HT1080 (cell line): ENCODE data around the gene SLC9C1. TPM values are rescaled to one million over a fixed set of nuclear protein-coding genes. Genes with fewer than 3 reads are reported as not detected.

ENCODE experiments used
- DNase-seq: peaks from one replicate; pipeline ENCODE4 v3.0.0-alpha.2; 2015; ENCODE audit warnings: low read depth
- total RNA-seq: library from RNA; depleted of rRNA; stranded (reverse); fragments of >200 nt; shearing (Covaris generic); gene quantifications from 2 replicates; pipeline ENCODE4 v1.2.3, GENCODE V29; 2014

Gene SLC9C1
- total RNA-seq, 1 experiment from 2014 or later: not detected

- no peak for DNase-seq
Observed at GRCh38 chr3:112132975-112133448, 161.0 kb downstream of the SLC9C1 start, which contains the start of gene GCSAM. GCSAM (minus strand) TSS chr3:112133248; CDS start chr3:112133120, 128 bp downstream.

GRCh38 chr3:112132554-112132953 lies 161.5 kb downstream of the SLC9C1 start:
- DNase-seq: no peak

DNA sequence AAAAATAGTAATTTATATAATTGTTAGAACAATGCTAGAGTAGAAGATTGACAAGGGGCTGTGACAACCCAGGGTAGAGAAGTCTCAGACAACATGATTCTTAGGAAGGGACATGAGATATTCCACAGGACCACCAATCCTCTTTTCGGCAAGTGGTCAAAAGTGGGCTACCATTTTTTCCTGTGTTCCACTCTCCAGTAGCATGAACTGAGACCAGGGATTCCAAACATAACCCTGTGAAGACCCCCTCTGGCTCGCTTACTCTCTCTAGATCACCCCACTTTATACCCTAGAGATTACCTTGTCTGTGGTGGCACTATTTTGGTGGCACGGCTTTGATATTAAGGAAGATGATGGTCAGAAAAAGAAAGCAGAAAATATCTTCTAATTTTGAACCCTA lies 161.9 kb downstream of the SLC9C1 start:
- DNase-seq: no peak

DNA sequence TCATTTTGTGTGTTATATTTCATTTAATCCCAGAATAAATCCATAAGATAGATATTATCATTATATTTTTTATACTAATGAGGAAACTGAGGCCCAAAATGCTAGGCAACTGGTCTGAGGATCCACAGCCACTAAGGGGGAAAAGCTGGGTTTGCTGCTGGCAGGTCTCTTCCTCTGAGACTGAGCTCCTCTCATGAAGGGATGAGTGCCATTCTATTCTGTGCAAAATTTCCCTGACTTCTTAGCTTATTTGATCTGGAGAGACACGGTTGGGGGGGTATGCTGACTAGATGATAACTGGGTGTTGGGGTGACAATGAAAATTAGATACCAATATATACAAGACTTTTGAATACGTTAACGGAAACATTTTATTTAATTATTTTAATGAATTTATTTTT lies 162.9 kb downstream of the SLC9C1 start:
- no peak for DNase-seq

DNA sequence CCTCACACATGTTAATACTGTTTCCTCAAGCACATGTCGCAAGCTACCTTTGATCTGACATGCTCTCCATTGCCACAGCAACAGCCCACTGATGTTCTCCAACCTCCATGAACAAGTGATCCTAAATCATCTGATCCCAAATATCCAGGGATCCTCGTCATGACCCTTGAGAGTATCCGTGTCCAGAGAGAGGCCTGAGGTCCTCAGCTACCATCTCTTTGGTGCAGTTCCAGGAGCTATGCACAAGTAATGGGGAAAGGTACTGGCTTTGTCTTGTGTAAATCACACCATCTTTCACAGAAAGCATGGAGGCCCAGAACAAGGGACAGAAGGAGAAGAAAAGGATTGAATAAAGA lies 163.4 kb downstream of the SLC9C1 start:
- no peak for DNase-seq

DNA sequence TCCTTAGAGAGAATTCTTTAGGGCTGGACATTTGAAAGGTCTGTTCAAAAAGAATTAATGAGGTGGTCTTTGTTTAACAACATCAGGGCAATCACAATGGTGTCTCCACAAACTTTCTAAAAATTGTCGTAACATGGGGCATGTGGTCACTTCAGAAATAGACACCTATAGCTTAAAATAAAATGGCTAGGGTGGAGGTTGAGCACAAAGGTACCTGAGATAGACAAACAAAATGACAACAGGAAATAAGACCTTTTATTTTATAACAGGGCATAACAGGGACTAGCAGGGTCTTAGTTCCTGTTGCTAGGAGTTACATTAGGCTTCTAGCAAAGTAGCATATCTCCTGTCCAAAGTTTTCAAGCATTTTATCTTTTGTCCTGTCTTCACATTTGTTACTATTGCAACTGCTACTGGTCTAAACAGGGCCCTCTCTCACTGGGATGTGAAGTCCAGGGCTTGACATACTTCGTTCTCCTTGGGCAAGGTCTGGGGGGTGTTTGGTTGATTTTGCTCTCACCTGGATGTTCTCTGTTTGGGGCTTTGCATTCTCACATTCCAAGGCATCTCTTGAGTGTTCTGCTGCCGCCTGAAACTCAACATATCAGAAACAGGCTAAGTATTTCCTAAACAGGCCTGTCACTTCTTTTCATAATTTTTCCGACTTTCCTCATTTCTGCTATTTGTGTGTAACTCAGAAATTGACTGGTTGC lies 163.9 kb downstream of the SLC9C1 start:
- DNase-seq: no peak

DNA sequence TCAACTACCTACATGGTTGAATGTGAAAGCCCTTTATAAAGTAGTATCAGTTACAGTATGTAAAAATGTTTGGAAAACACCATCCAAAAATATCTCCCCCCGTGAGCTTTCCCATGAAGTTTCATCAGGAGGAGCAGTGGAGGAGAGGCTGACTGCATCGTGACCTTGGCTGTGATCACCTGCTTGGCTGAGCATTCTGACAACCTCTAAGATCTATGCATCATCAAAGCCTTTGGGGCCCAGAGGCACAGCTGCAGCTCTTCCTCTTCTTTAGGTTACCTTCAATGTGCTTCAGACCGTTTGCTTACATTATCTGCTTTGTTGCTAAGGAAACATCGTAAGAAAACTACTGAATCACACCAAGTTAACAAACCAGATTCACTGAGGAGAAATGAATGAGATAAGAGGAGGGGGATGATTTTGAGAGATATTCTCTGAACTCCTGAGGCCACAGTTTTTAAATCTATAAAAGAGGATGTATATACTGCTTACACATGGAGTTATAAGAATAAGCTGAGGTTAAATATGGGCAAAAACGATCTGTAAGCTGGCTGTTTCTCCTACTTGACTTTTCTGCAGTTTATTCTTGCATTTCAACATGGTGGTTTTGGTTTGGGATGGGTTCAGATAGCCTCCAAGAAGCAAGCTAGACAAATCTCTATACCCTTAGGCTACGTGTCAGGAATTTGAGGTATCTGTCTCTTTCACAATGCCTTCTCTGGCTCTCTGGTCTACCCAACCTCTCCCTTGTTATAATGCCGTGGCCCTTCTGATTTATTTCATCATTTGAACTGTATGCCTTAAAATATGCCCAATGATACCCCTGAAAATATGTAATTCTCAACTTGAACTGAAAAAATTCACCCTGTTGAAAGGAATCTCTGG lies 164.9 kb downstream of the SLC9C1 start:
- DNase-seq: no peak

- DNase-seq: no peak
Observed at GRCh38 chr3:112127522-112128494, 166.2 kb downstream of the SLC9C1 start.

DNA sequence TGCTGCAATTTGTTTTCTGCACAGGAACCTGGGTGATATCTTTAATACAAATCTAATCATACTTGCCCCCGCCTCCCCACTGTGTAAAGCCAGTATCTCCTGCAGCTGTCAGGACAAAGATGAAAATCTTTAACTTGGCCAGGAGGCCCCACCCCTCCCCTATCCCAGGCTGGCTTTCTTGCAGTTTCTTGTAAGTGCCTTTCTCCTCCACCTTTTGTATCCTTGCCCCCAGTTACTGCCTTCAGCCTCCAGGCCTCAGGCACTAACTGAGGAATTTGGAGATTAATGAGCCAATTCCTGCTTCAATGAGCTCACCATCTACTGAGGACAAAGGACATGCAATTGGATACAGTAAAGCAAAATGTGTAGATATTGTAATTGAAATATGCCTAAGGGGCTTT lies 167.5 kb downstream of the SLC9C1 start:
- DNase-seq: no peak

DNA sequence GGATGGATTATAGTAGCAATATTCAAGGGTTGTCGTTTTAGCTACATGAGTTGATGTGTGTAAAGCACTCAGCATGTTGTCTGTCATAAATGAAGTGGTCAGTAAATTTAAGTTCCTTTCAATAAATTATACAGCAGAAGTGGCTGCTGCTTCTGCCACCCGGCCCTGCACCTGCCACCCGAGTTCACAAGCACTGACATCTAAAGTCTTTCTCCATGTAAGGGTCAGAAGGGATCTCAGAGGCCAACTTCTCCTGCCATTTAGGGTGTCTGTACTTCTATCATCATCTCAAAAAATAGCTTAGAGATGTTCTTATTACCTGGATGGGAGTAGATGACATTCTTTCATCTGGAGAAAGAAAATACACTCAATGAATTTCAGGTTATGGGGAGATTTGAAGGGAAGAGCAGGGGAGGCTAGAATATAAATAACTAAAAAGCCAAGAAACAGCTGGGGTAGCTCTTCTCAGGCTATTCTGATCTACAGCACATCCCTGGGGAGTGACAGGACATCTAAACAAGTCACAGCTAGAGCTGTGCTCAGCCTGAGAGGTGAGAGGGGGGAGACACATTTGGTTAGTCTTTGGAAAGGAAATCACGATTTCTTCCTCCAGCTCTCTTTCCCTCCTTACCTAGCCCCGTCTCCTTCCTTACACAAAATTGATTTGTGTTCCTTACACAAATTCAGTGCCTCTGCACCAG lies 169.0 kb downstream of the SLC9C1 start:
- DNase-seq: no peak

GRCh38 chr3:112123548-112123947 lies 170.5 kb downstream of the SLC9C1 start:
- no peak for DNase-seq

DNA sequence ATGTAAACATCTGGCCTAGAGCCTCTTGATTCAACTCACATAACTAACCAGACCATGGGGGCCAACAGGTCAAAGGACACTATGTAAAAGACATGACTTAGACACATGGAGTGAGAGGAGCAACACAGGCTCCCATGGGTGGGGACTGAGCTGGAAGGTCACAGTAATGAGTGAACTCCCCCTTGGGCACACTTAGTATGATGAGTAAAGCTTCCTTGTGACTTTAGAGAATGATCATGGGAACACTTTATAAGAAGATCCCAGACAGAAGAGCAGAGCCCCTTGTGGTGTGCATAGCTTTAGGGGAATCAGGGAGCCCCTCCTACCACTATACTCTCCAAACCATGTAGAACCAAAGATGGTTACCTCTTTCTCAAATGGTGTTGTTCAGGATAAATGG lies 171.1 kb downstream of the SLC9C1 start:
- DNase-seq: no peak

DNA sequence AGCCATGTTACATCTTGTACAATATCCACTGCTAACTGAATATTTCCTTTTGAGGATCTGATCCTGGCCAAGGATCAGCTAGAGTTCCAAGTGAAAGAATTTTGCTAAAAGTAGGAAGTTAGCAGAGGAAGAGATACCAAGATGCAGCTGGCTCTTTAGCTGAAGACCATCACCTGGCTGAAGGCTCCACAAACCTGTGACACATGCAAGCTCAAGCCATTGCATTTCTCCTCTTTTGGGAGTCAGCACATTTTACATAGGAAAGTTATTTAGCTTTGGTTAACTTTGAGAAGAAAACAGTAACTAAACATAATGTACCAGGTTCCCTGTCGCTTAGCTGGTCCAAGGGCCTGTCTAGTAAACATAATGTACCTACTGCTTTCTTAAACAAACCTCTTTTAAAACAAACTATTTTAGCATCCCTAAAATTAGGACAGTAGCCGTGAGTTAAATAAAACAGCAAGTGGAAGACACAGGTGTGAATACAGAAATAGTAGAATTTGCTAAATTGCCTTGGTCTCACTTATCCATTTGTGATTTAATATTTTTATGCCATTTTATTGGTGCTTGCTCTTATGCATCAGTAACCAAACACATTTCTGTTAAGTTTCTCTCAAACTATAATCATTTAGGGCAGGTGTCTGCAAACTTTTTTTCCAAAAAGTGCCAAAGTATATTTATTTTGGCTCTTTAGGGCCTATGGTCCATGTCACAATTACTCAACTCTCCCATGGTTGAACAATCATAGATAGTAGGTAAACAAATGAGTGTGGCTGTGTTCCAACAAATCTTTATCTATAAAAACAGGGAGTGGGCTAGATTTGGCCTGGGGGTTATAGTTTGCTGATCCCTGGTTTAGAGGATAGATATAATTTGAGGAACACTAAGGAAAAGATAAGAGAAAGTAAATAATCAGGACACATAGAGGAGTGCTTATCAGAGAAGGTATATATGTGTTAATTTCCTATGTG lies 172.2 kb downstream of the SLC9C1 start:
- no peak for DNase-seq

DNA sequence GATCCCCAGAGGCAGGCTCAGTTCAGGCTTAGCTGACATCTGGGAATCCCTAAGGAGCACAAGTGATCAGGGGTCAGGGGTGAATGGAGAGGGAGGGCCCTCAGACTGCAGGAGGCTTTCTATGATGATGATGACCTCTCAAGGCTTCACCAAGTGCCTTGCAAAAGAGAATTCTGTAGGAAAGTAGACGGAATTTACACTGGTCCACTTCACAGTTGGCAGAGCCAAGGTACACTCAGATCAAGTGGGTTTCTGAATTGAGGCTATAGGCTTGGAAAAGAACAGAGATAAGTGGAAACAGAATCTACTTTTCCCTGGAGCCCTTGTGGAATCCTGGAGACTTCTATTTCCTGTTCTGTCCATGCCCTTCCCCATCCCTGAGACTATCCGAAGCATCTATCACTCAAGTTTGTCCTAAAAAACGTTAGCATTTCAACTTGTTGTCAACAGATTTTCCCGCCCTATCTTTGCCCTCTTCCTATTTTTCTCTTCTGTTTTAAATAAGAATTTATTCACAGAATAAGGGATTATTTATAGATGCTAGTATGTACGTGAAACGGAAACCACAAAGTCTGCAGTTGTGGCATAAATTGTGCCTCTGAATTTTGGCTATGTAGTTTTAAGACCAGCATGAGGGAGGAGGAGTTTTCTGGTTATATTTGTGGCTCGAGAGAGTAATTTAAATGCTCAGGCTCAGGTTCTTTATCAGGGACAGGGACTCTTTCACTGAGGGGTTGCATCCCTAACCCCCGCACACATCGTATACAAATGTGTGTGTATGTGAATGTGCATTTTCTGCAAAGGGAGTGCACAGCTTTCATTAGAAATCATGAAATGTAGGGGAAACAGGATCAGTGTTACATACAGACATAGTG lies 173.8 kb downstream of the SLC9C1 start:
- DNase-seq: no peak

DNA sequence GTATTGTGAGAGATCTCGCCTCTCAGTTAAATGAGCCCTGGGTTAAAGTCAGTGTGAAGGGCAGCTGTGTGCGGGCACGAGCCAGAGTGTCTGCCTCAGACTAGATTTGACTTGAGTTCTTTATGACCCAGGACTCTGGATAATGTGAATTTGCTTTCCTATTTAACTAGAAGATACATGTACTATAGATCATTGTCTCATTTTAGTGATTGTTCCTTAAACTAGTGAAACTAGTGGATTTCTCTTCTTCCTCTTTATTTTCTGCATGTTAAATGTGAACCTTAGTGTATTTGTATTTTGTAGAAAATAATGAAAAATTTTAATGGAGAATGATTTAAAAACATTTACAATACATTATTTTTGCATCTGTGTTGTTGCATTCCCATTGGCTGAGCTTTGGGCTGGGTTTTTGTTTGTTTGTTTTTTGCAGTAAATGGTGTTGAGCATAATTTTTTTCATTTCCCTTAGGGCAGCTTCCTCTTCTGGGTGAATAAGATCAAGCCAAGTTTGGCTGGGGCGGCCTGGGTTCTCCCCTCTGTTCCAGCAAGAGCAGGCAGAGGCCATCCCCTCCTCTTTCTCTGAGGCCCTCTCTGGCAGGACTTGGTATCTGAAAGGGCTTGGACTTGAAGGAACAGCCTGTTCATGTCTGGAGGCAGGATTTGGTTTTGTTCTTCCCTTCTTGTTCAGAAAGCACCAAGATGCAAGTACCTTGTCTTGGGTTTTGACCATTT lies 176.0 kb downstream of the SLC9C1 start:
- DNase-seq: no peak

DNA sequence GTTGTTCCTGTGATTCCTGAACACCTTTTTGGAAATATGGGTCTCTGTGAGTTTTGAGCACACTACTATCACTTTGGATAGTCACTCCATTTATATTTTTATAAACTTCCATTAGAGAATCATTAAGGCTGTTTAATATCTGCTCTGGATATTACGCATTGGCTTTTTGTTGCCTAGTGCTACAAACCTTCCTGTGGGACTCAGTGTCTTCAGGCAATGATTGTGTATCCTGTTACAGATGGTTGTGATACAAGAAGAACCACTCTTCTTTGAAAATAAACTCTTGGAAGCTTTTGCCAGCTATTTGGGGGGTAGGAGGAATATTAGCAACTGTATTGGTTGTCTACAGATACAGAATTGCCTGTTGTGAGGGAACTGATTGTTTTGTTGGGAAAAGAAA lies 176.6 kb downstream of the SLC9C1 start:
- DNase-seq: no peak

- DNase-seq: no peak
Observed at GRCh38 chr3:112116748-112117186, 177.2 kb downstream of the SLC9C1 start.
